Activated gamma-delta T cell (primary cell): Measurements from ENCODE around the gene OR8D4.
"Not testable (repeated sequence)": the region's sequence is repeated elsewhere in the genome, so short reads cannot be mapped to it uniquely, and the experiment has no call there.

Experiments
- DNase-seq: peaks from one replicate; lab custom pipeline; 2025; lab: John Stamatoyannopoulos, UW
- total RNA-seq, 2 donors: gene quantifications; one replicate each; lab custom pipeline; 2026; lab: John Stamatoyannopoulos, UW

The OR8D4 gene
- 0 reads per million in 2 donors for total RNA-seq

- DNase-seq: no peak
These were observed at the start of gene OR8D4 for GRCh38 chr11:123901867-123902266. OR8D4 (plus strand) TSS chr11:123902167; CDS start chr11:123906432, 4,265 bp downstream.

- no peak for DNase-seq
These were observed 49.6 kb upstream of the OR8D4 start for GRCh38 chr11:123852321-123852720.

GRCh38 chr11:123853038-123853437 lies 48.9 kb upstream of the OR8D4 start:
- no peak for DNase-seq

GRCh38 chr11:123856444-123856843 lies 45.5 kb upstream of the OR8D4 start:
- no peak for DNase-seq

GRCh38 chr11:123859731-123860130 lies 42.2 kb upstream of the OR8D4 start:
- DNase-seq: no peak

GRCh38 chr11:123865293-123865692 lies 36.7 kb upstream of the OR8D4 start:
- DNase-seq: not testable (repeated sequence)

GRCh38 chr11:123867795-123868194 lies 34.2 kb upstream of the OR8D4 start:
- not testable (repeated sequence) for DNase-seq

- DNase-seq: no peak
These were observed 21.1 kb upstream of the OR8D4 start for GRCh38 chr11:123880912-123881311.

GRCh38 chr11:123885570-123885969 lies 16.4 kb upstream of the OR8D4 start, which contains the start of gene TMEM225:
TMEM225 (minus strand) TSS chr11:123885670; CDS start chr11:123885425, 245 bp downstream.
- DNase-seq: no peak

GRCh38 chr11:123892031-123892430 lies 9.9 kb upstream of the OR8D4 start:
- DNase-seq: no peak

GRCh38 chr11:123899792-123900191 lies 2.2 kb upstream of the OR8D4 start:
- no peak for DNase-seq

- no peak for DNase-seq
These were observed 2.0 kb downstream of the OR8D4 start for GRCh38 chr11:123903932-123904331.

- DNase-seq: no peak
These were observed 3.0 kb downstream of the OR8D4 start for GRCh38 chr11:123904932-123905331.

GRCh38 chr11:123905826-123906225 lies 3.9 kb downstream of the OR8D4 start:
- no peak for DNase-seq

- no peak for DNase-seq
These were observed 19.0 kb downstream of the OR8D4 start for GRCh38 chr11:123920943-123921342.

GRCh38 chr11:123924027-123924426 lies 22.1 kb downstream of the OR8D4 start:
- no peak for DNase-seq

GRCh38 chr11:123939317-123939716 lies 37.4 kb downstream of the OR8D4 start, which contains the start of gene OR4D5:
OR4D5 (plus strand) TSS chr11:123939617; CDS start chr11:123939617, 0 bp downstream.
- no peak for DNase-seq

GRCh38 chr11:123942413-123942812 lies 40.4 kb downstream of the OR8D4 start:
- DNase-seq: no peak

GRCh38 chr11:123943738-123944137 lies 41.8 kb downstream of the OR8D4 start, which contains the start of gene OR6T1:
OR6T1 (minus strand) TSS chr11:123943838; CDS start chr11:123943838, 0 bp downstream.
- DNase-seq: no peak

- no peak for DNase-seq
These were observed 43.2 kb downstream of the OR8D4 start for GRCh38 chr11:123945132-123945531.

GRCh38 chr11:123956752-123957151 lies 54.8 kb downstream of the OR8D4 start:
- DNase-seq: no peak
